GM23338 (cell line): ENCODE data around the gene TRIB2. TPM values are rescaled to one million over a fixed set of nuclear protein-coding genes. Genes with fewer than 3 reads are reported as not detected.

Experiments
- ATAC-seq: fragments of 200-7000 bp; cut with Tn5 transposase; 3 replicates; pipeline ENCODE4 v1.9.1; 2020
- DNase-seq: peaks from one replicate; pipeline ENCODE4 v3.0.0-alpha.2; 2015; ENCODE audit warnings: low spot score
- H2AFZ ChIP-seq: fragments of 200-600 bp; sonication (generic); 2 replicates; pipeline ENCODE4 v1.8.0; 2016; ENCODE audit warnings: antibody characterized with exemption, mild to moderate bottlenecking, moderate library complexity
- H3F3A ChIP-seq: fragments of 200-600 bp; sonication (generic); replicated peaks from 2 replicates; pipeline ENCODE4 v1.8.0; 2017; ENCODE audit warnings: antibody characterized with exemption, mixed run types, low read depth
- H3K27ac ChIP-seq: fragments of 200-600 bp; sonication (generic); 2 replicates; pipeline ENCODE4 v1.6.1; 2016; ENCODE audit warnings: low read depth
- H3K27me3 ChIP-seq: fragments of 200-600 bp; sonication (generic); 2 replicates; pipeline ENCODE4 v1.8.0; 2016; ENCODE audit warnings: mild to moderate bottlenecking, mixed run types, moderate library complexity; ENCODE audit not compliant: insufficient read depth
- H3K36me3 ChIP-seq: fragments of 200-600 bp; sonication (generic); 2 replicates; pipeline ENCODE4 v1.8.0; 2016; ENCODE audit warnings: mild to moderate bottlenecking; ENCODE audit not compliant: insufficient read depth
- H3K4me1 ChIP-seq: fragments of 200-600 bp; sonication (generic); 2 replicates; pipeline ENCODE4 v1.8.0; 2016; ENCODE audit warnings: mild to moderate bottlenecking, moderate library complexity; ENCODE audit not compliant: insufficient read depth
- H3K4me2 ChIP-seq: fragments of 200-600 bp; sonication (generic); 2 replicates; pipeline ENCODE4 v1.7.1; 2017; ENCODE audit warnings: mixed run types
- H3K4me3 ChIP-seq: fragments of 200-600 bp; sonication (generic); 2 replicates; pipeline ENCODE4 v1.6.1; 2016; ENCODE audit warnings: mixed run types
- H3K79me2 ChIP-seq: fragments of 200-600 bp; sonication (generic); replicated peaks from 2 replicates; pipeline ENCODE4 v1.8.0; 2017; ENCODE audit warnings: mild to moderate bottlenecking; ENCODE audit not compliant: insufficient read depth
- H3K9me2 ChIP-seq: fragments of 200-600 bp; sonication (generic); 2 replicates; pipeline ENCODE4 v1.8.0; 2017; ENCODE audit not compliant: insufficient read depth
- H4K20me1 ChIP-seq: fragments of 200-600 bp; sonication (generic); replicated peaks from 2 replicates; pipeline ENCODE4 v1.8.0; 2017; ENCODE audit warnings: mild to moderate bottlenecking; ENCODE audit not compliant: insufficient read depth
- H3K27ac Mint-ChIP-seq: 2 replicates; pipeline ENCODE4 v1.8.0; 2020; ENCODE audit warnings: inconsistent platforms, mild to moderate bottlenecking, moderate library complexity, mixed read lengths
- H3K27me3 Mint-ChIP-seq: 3 replicates; pipeline ENCODE4 v1.8.0; 2022; ENCODE audit warnings: low read depth, mild to moderate bottlenecking, moderate library complexity, mixed read lengths, inconsistent platforms; ENCODE audit not compliant: insufficient read depth, poor library complexity
- H3K36me3 Mint-ChIP-seq: 3 replicates; pipeline ENCODE4 v1.8.0; 2021; ENCODE audit warnings: low read depth, mild to moderate bottlenecking, inconsistent platforms, moderate library complexity, mixed read lengths
- H3K4me1 Mint-ChIP-seq: 3 replicates; pipeline ENCODE4 v1.8.0; 2020; ENCODE audit warnings: mild to moderate bottlenecking, inconsistent platforms, mixed read lengths
- H3K4me3 Mint-ChIP-seq: 3 replicates; pipeline ENCODE4 v1.8.0; 2021; ENCODE audit warnings: moderate library complexity, mild to moderate bottlenecking, inconsistent platforms, mixed read lengths
- H3K9me3 Mint-ChIP-seq: 3 replicates; pipeline ENCODE4 v1.8.0; 2020; ENCODE audit warnings: moderate library complexity, mild to moderate bottlenecking, inconsistent platforms, mixed read lengths
- CREB1 ChIP-seq: fragments of 250-450 bp; sonication (Bioruptor Pico); IDR thresholded peaks from 2 replicates; pipeline ENCODE4 v1.5.0; 2020; ENCODE audit warnings: low read depth, mild to moderate bottlenecking, moderate library complexity
- EZH2 ChIP-seq: fragments of 200-600 bp; sonication (generic); IDR thresholded peaks from one replicate; pipeline ENCODE4 v1.8.0; 2017; ENCODE audit warnings: antibody characterized with exemption, mild to moderate bottlenecking, low read depth; ENCODE audit not compliant: unreplicated experiment
- JUNB ChIP-seq: IDR thresholded peaks from one replicate; pipeline ENCODE4 v1.6.1; 2016; ENCODE audit warnings: antibody characterized with exemption; ENCODE audit not compliant: unreplicated experiment
- NANOG ChIP-seq: IDR thresholded peaks from 2 replicates; pipeline ENCODE4 v1.6.1; 2016; ENCODE audit warnings: antibody characterized with exemption, borderline replicate concordance
- POLR2AphosphoS5 ChIP-seq: IDR thresholded peaks from 2 replicates; pipeline ENCODE4 v1.6.1; 2016; ENCODE audit warnings: antibody characterized with exemption, low read depth
- REST ChIP-seq: IDR thresholded peaks from one replicate; pipeline ENCODE4 v1.6.1; 2018; ENCODE audit warnings: antibody characterized with exemption; ENCODE audit not compliant: unreplicated experiment
- STAT1 ChIP-seq: IDR thresholded peaks from one replicate; pipeline ENCODE4 v1.6.1; 2016; ENCODE audit warnings: antibody characterized with exemption; ENCODE audit not compliant: unreplicated experiment
- ZNF114 ChIP-seq: fragments of 250-450 bp; sonication (Bioruptor Pico); IDR thresholded peaks from 2 replicates; pipeline ENCODE4 v1.5.0; 2020; ENCODE audit warnings: mild to moderate bottlenecking, moderate library complexity
- ZNF462 ChIP-seq: fragments of 250-450 bp; sonication (Bioruptor Pico); IDR thresholded peaks from 2 replicates; pipeline ENCODE4 v1.5.0; 2020; ENCODE audit warnings: mild to moderate bottlenecking, moderate library complexity
- polyA plus RNA-seq: library from polyadenylated mRNA; unstranded; fragments of >200 nt; fragmentation: Nextera tagmentation; extraction: Ambion mirVana; gene quantifications from 2 replicates; pipeline ENCODE4 v1.2.1, GENCODE V29; 2016
- total RNA-seq: library from RNA; depleted of rRNA; stranded (reverse); fragments of >200 nt; shearing (Covaris generic); gene quantifications from 2 replicates; pipeline ENCODE4 v1.2.3, GENCODE V29; 2014
- TF ChIP-seq, protein P1 (sequence below), 2 experiments: fragments of 200-600 bp in 1 of 2; sonication (generic) in 1 of 2; conservative IDR thresholded peaks; 2 replicates each; pipeline versions ENCODE4 v1.5.1 to v1.6.1; 2016 to 2017; ENCODE audit warnings: antibody characterized with exemption in 2 of 2, low read depth in 2 of 2, mild to moderate bottlenecking in 2 of 2, moderate library complexity in 1 of 2

Gene TRIB2
- total and polyA plus RNA-seq, 2 experiments from 2014 or later = 40.3 to 109 TPM

DNA sequence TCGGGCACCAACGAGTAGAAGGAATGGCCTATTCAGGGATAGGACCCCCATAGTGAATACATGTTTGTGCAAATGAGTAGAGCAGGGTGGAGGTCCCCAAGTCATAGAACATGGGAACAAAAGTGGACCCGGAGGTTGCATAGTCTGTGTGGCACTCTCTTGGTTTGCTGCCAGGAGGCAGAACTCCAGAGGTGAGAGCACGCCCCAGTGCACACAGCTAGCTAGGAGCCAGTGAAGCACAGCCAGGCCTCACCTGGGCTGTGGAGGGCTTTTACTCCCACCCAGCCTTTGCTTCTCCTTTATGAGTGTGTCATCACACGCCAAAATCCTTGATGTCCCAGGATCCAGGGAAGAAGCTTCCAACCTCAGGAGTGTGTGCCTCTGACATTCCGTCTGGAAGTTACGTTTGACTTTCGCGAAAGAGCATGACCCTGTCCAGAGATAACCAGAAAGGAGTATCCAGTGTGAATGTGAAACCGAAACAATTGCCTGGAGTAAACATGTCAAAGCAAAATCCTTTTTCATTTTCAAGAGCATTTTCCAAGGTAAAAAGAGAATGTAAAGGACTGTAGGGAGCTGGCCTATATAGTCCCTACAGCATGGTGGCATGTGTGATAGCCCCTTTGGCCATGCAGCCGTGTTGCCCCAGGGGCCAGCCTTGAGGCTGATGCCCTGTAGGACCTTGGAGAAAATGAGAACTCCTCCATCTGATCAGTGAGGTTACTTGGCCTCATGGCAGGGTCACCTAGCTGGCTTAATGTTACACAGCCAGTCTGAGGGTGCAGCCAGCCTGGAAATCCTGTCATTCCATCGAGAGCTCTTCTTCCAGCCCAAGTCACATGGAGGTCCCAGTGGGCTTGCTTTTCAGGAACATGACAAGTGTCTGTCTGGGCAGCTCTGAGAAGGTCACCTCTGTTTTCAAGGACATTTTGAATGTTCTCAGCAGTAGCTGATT lies 8.8 kb downstream of the TRIB2 start:
- Histone ChIP-seq H3K9me2 (no peaks in the 10 kb centered on the region), H2AFZ (no peak overlapping the region), H3K27me3 (no peaks in the 10 kb centered on the region), H3K4me1 (peaks cover 25% of the 10 kb centered on the region), H3K36me3 (peaks cover 38% of the 10 kb centered on the region), H3K27ac (no peak overlapping the region), H3K4me3 (no peak overlapping the region), H4K20me1 (peaks cover 34% of the 10 kb centered on the region), H3F3A (no peaks in the 10 kb centered on the region), H3K4me2 (no peak overlapping the region), H3K79me2 (peaks cover 96% of the 10 kb centered on the region)
- Mint-ChIP-seq H3K4me1 (peaks cover 46% of the 10 kb centered on the region), H3K4me3 (no peak overlapping the region), H3K9me3 (no peaks in the 10 kb centered on the region), H3K27me3 (peaks cover 3% of the 10 kb centered on the region), H3K36me3 (peaks cover 78% of the 10 kb centered on the region), H3K27ac (no peak overlapping the region)
- DNase-seq = no peak
- no peak for ATAC-seq
- TF ChIP-seq CREB1 (CRISPR knock-in tag) (no peak), ZNF114 (no peak), STAT1 (no peak), NANOG (no peak), ZNF462 (CRISPR knock-in tag) (no peak), REST (no peak), JUNB (no peak), POLR2AphosphoS5 (no peak), EZH2 (no peak)
- TF ChIP-seq, protein P1, sequence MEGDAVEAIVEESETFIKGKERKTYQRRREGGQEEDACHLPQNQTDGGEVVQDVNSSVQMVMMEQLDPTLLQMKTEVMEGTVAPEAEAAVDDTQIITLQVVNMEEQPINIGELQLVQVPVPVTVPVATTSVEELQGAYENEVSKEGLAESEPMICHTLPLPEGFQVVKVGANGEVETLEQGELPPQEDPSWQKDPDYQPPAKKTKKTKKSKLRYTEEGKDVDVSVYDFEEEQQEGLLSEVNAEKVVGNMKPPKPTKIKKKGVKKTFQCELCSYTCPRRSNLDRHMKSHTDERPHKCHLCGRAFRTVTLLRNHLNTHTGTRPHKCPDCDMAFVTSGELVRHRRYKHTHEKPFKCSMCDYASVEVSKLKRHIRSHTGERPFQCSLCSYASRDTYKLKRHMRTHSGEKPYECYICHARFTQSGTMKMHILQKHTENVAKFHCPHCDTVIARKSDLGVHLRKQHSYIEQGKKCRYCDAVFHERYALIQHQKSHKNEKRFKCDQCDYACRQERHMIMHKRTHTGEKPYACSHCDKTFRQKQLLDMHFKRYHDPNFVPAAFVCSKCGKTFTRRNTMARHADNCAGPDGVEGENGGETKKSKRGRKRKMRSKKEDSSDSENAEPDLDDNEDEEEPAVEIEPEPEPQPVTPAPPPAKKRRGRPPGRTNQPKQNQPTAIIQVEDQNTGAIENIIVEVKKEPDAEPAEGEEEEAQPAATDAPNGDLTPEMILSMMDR (conservative IDR thresholded peaks at IDR 0.05; ENCODE audit: low read depth in 2 of 2) = no peak
